HG03196 (cell line): ENCODE results near the gene RNF113A.
"Not testable (repeated sequence)": the region's sequence is repeated elsewhere in the genome, so short reads cannot be mapped to it uniquely, and the experiment has no call there.

Experiments
- ATAC-seq: cut with Tn5 transposase; IDR thresholded peaks from one replicate; pipeline ENCODE4 v1.9.1; 2021; ENCODE audit not compliant: unreplicated experiment

RNF113A gene

GRCh38 chrX:119852382-119853353, 18.9 kb downstream of the RNF113A start, which contains the start of gene UPF3B:
Gene UPF3B (minus strand): TSS chrX:119852963. CDS start chrX:119852928, 35 bp downstream.
- peak; percentile 99 for ATAC-seq

GRCh38 chrX:119833905-119834304, 37.6 kb downstream of the RNF113A start:
- ATAC-seq: no peak

GRCh38 chrX:119828446-119828845, 43.1 kb downstream of the RNF113A start:
- ATAC-seq: no peak

GRCh38 chrX:119826399-119826959, 45.1 kb downstream of the RNF113A start:
- ATAC-seq: no peak

- ATAC-seq: not testable (repeated sequence)
These were observed 47.3 kb downstream of the RNF113A start for GRCh38 chrX:119824221-119824620.

GRCh38 chrX:119821703-119822102, 49.8 kb downstream of the RNF113A start:
- peak; percentile 95 for ATAC-seq
